Transverse colon (tissue), 4 donors: ENCODE measurements around the gene LAMA3. TPM values are rescaled to one million over a fixed set of nuclear protein-coding genes. Genes with fewer than 3 reads are reported as not detected.

ENCODE experiments used
- DNase-seq: peaks from one replicate; pipeline ENCODE4 v3.0.0-alpha.2; 2019
- H3K27ac ChIP-seq, 4 donors: fragments of 200-600 bp; sonication (generic); 2 replicates each; pipeline ENCODE4 v1.5.1; 2016 to 2018; ENCODE audit warnings: inconsistent platforms in 4 of 4
- H3K27me3 ChIP-seq: fragments of 200-600 bp; sonication (generic); 2 replicates; pipeline ENCODE4 v1.5.1; 2017; ENCODE audit warnings: inconsistent platforms
- H3K36me3 ChIP-seq, 4 donors: fragments of 200-600 bp; sonication (generic); 2 replicates each; pipeline ENCODE4 v1.5.1; 2017 to 2019; ENCODE audit warnings: inconsistent platforms in 4 of 4
- H3K4me1 ChIP-seq, 4 donors: fragments of 200-600 bp; sonication (generic); 2 replicates each; pipeline ENCODE4 v1.5.1; 2017 to 2020; ENCODE audit warnings: inconsistent platforms in 4 of 4
- H3K4me3 ChIP-seq, 4 donors: fragments of 200-600 bp; sonication (generic); 1 replicate in 1 of 4; 2 replicates in 3 of 4; pipeline versions ENCODE4 v1.5.1 to v1.6.1; 2017 to 2019; ENCODE audit warnings: inconsistent platforms in 4 of 4
- H3K9me3 ChIP-seq, 2 donors: fragments of 200-600 bp; sonication (generic); 2 replicates each; pipeline ENCODE4 v1.5.1; 2017 to 2019; ENCODE audit warnings: inconsistent platforms in 2 of 2
- CTCF ChIP-seq, 5 experiments: fragments of 200-600 bp in 3 of 5; fragments of 450-650 bp in 2 of 5; sonication (generic) in 3 of 5; IDR thresholded peaks; 1 replicate in 2 of 5; 2 replicates in 3 of 5; pipeline ENCODE4 v1.5.1; 2016 to 2017; ENCODE audit warnings: antibody characterized with exemption in 5 of 5, inconsistent platforms in 3 of 5, mild to moderate bottlenecking in 2 of 5, moderate library complexity in 1 of 5
- EP300 ChIP-seq: sonication (generic); formaldehyde crosslinking; IDR thresholded peaks from one replicate; pipeline ENCODE4 v1.6.1; 2017; ENCODE audit warnings: antibody characterized with exemption, low read depth
- POLR2A ChIP-seq: fragments of 450-650 bp; IDR thresholded peaks from one replicate; pipeline ENCODE4 v1.6.1; 2016; ENCODE audit warnings: antibody characterized with exemption, mild to moderate bottlenecking, moderate library complexity
- POLR2AphosphoS5 ChIP-seq, 3 donors: sonication (generic); formaldehyde crosslinking; IDR thresholded peaks; one replicate each; pipeline ENCODE4 v1.6.1; 2016; ENCODE audit warnings: antibody characterized with exemption in 3 of 3
- WGBS, 2 donors: methylation state at CpG; one replicate each; pipeline ENCODE4 v1.1.5; 2018; ENCODE audit warnings: low coverage in 1 of 2; 5-methylcytosine and 5-hydroxymethylcytosine counted together
- in situ Hi-C, 4 donors: fragments of 200-750 bp; cut with MboI; loops; one replicate each; pipeline versions ENCODE4 v1.15.0 to v1.15.1; 2017; ENCODE audit warnings: low sequenced_read_pairs in 3 of 4, low pct_ligation_motif_present in 1 of 4, low pct_unique_long_range_greater_than_20kb in 1 of 4
- intact Hi-C: fragments of 100-400 bp; cut with DNase I; formaldehyde crosslinking; loops from one replicate; pipeline ENCODE4 v1.15.1; 2023; ENCODE audit warnings: low total_unique reads
- total RNA-seq, 4 donors: library from RNA; depleted of rRNA; stranded (reverse); fragments of >200 nt; gene quantifications; one replicate each; pipeline ENCODE4 v1.1.0, GENCODE V29; 2016

The LAMA3 gene
- total RNA-seq, 4 donors from 2014 or later = 17.5 to 71.8 (median 47.4) TPM

GRCh38 chr18:23658285-23658684 is 31.0 kb upstream of the LAMA3 start:
- intact Hi-C loops = no loop called here
- in situ Hi-C loops = no loop called here

GRCh38 chr18:23661735-23662308 is 27.4 kb upstream of the LAMA3 start:
- no peak for DNase-seq
- Histone ChIP-seq H3K27ac (no peak overlapping the region), H3K4me1 (peaks cover 3 to 17% (median 6%) of the 10 kb centered on the region in 4 donors), H3K36me3 (no peaks in the 10 kb centered on the region), H3K27me3 (peaks cover 61% of the 10 kb centered on the region), H3K4me3 (peak overlapping the region in 3 of 4 donors; percentile 51 to 64 (median 54)), H3K9me3 (no peaks in the 10 kb centered on the region)
- no peak for TF ChIP-seq CTCF (IDR thresholded peaks at IDR 0.05)
- TF ChIP-seq POLR2A = no peak
- no peak for TF ChIP-seq EP300
- TF ChIP-seq POLR2AphosphoS5 (IDR thresholded peaks at IDR 0.05) = no peak
- WGBS, 2 donors = 46 to 64% methylated on average over 6 to 9 of the region's 9 CpGs
- in situ Hi-C loops = no loop called here
- intact Hi-C loops = no loop called here

More at GRCh38 chr18:23658285-23658684, 31.0 kb upstream of the LAMA3 start:
- Histone ChIP-seq H3K27ac (no peak overlapping the region), H3K4me1 (peaks cover 3 to 16% (median 6%) of the 10 kb centered on the region in 4 donors), H3K4me3 (no peak overlapping the region), H3K36me3 (no peaks in the 10 kb centered on the region), H3K9me3 (no peaks in the 10 kb centered on the region), H3K27me3 (peaks cover 49% of the 10 kb centered on the region)
- TF ChIP-seq POLR2A (no peak), EP300 (no peak), CTCF (IDR thresholded peaks at IDR 0.05) (no peak), POLR2AphosphoS5 (IDR thresholded peaks at IDR 0.05) (no peak)
- no peak for DNase-seq
- WGBS, 2 donors = 88 to 100% methylated on average over 1 to 5 of the region's 5 CpGs

GRCh38 chr18:23662309-23663263 is 26.7 kb upstream of the LAMA3 start, which contains the start of gene ANKRD29:
TSS of gene ANKRD29 (minus strand) at chr18:23662911. CDS start at chr18:23662730, 181 bp downstream.
- in situ Hi-C loops = no loop called here
- intact Hi-C loops = no loop called here
- peak within 1 kb of the TSS; percentile 37 to 64 (median 52) for H3K4me3 ChIP-seq
- H3K9me3 ChIP-seq = no peaks in the 10 kb centered on the region
- WGBS, 2 donors = 2 to 6% methylated on average over 4 to 79 of the region's 86 CpGs
- TF ChIP-seq POLR2A (no peak), POLR2AphosphoS5 (IDR thresholded peaks at IDR 0.05) (no peak), CTCF (IDR thresholded peaks at IDR 0.05) (no peak), EP300 (no peak)
- H3K36me3 ChIP-seq = no peaks in the 10 kb centered on the region
- H3K4me1 ChIP-seq = peaks cover 3 to 17% (median 6%) of the 10 kb centered on the region in 4 donors
- no peak within 1 kb of the TSS for H3K27ac ChIP-seq
- peak; percentile 44 for DNase-seq
- H3K27me3 ChIP-seq = peaks cover 64% of the 10 kb centered on the region

- Histone ChIP-seq H3K27me3 (peaks cover 48% of the 10 kb centered on the region), H3K9me3 (no peaks in the 10 kb centered on the region), H3K4me3 (no peak overlapping the region), H3K4me1 (peaks cover 3 to 23% (median 10%) of the 10 kb centered on the region in 4 donors), H3K36me3 (no peaks in the 10 kb centered on the region), H3K27ac (no peak overlapping the region)
- 61 to 63% methylated on average over 6 of the region's 6 CpGs for WGBS, 2 donors
- DNase-seq = no peak
- intact Hi-C loops = no loop called here
- no peak for TF ChIP-seq CTCF (IDR thresholded peaks at IDR 0.05)
- TF ChIP-seq POLR2AphosphoS5 (IDR thresholded peaks at IDR 0.05) = no peak
- in situ Hi-C loops = no loop called here
Observed at GRCh38 chr18:23664674-23665073, 24.6 kb upstream of the LAMA3 start.
